Loucy (cell line): ENCODE data around the gene GSTA1.

Experiments
- EZH2phosphoT487 ChIP-seq: fragments of 200-600 bp; IDR thresholded peaks from 2 replicates; pipeline ENCODE4 v1.6.1; 2018; ENCODE audit warnings: antibody characterized with exemption, mild to moderate bottlenecking, moderate library complexity, borderline replicate concordance
- TF ChIP-seq, protein P1 (sequence below): fragments of 200-600 bp; sonication (generic); conservative IDR thresholded peaks from 2 replicates; pipeline ENCODE4 v1.5.1; 2014; ENCODE audit warnings: mild to moderate bottlenecking, antibody characterized with exemption, low read length

DNA sequence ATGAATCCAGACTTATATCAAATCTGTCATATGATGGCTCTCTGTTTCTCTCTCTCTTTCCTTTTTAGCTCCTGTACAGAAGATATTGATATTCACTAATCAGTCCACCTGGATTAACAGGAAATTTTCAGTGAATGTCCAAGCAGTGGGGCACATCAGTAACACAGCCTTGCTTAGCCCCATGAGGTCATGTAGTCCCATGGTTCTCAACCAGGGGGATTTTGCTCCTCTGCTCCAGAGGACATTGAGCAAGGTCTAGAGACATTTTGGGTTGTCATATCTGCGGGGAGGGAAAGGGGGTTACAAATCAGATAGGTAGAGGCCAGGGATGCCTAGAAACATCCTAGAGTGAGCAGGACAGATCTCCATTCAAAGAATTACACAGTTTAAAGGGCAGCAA lies 810 bp downstream of the GSTA1 start:
- no peak for TF ChIP-seq EZH2phosphoT487
- TF ChIP-seq, protein P1, sequence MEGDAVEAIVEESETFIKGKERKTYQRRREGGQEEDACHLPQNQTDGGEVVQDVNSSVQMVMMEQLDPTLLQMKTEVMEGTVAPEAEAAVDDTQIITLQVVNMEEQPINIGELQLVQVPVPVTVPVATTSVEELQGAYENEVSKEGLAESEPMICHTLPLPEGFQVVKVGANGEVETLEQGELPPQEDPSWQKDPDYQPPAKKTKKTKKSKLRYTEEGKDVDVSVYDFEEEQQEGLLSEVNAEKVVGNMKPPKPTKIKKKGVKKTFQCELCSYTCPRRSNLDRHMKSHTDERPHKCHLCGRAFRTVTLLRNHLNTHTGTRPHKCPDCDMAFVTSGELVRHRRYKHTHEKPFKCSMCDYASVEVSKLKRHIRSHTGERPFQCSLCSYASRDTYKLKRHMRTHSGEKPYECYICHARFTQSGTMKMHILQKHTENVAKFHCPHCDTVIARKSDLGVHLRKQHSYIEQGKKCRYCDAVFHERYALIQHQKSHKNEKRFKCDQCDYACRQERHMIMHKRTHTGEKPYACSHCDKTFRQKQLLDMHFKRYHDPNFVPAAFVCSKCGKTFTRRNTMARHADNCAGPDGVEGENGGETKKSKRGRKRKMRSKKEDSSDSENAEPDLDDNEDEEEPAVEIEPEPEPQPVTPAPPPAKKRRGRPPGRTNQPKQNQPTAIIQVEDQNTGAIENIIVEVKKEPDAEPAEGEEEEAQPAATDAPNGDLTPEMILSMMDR: no peak
